Adipose tissue (tissue), 3 donors: ENCODE results near the gene NT5C1A. TPM values are rescaled to one million over a fixed set of nuclear protein-coding genes. Genes with fewer than 3 reads are reported as not detected.

ENCODE experiments used
- H3K27ac ChIP-seq: one replicate; pipeline ENCODE4 v1.5.1; 2013; ENCODE audit warnings: low read depth, low read length
- WGBS, 3 donors: extraction: QIAGEN DNeasy Blood & Tissue Kit; methylation state at CpG; one replicate each; pipeline ENCODE4 v1.1.7; 2013; 5-methylcytosine and 5-hydroxymethylcytosine counted together
- polyA plus RNA-seq, 3 donors: library from polyadenylated mRNA; stranded (reverse); fragments of 200-250 nt; gene quantifications; one replicate each; pipeline ENCODE4 v1.2.3, GENCODE V29; 2013
- donor health status: healthy with polysubstance abuse.
- donor health status: Bipolar disorder and iron deficiency.
- donor health status: healthy.

Gene NT5C1A
- polyA plus RNA-seq, 3 donors, result 0.06 to 0.40 TPM; not detected in 1

GRCh38 chr1:39691383-39692151 is 19.7 kb upstream of the NT5C1A start, which contains the start of gene HPCAL4:
Gene HPCAL4, minus strand, starts transcription at chr1:39691433. Its CDS starts 6,830 bp downstream, at chr1:39684603.
- no peak within 1 kb of the TSS for H3K27ac ChIP-seq

DNA sequence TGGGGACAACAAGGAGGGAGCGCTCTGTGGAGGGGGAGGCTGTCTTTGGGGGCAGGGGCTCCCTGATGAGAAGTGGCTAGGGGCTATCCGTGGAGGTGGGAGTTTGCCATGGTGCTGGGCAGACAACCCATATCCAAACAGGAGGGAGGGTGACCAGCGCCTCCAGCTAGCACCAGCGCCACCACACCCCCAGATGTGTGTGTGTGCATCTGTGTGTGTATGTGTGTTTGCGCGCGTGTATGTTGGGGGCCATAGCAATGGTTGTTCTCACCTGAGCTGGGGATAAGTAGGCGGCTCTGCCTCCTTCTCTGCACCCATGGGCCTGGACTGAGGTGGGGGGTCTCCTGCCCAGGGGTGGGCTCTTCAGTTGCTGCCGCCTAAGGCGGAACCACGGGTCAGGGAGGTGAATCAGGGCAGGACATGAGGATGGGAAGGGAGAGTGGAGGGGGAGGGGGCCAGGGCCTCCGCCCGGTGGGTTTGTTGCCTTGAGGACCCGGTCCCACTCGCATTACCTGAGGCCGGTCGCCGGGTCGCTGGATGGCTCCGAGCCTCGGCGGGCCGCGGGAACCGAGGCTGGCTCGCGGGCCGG is 19.0 kb upstream of the NT5C1A start:
- WGBS, 3 donors, result 12 to 20% (median 15%) methylated on average over 25 to 28 of the region's 28 CpGs

More at GRCh38 chr1:39691383-39692151, 19.7 kb upstream of the NT5C1A start, which contains the start of gene HPCAL4:
- 2 to 4% (median 2%) methylated on average over 43 to 47 of the region's 47 CpGs for WGBS, 3 donors

GRCh38 chr1:39690225-39690624 is 18.3 kb upstream of the NT5C1A start:
- no peak overlapping the region for H3K27ac ChIP-seq
- 32 to 60% (median 43%) methylated on average over 2 of the region's 2 CpGs for WGBS, 3 donors

More for the DNA sequence above, 19.0 kb upstream of the NT5C1A start:
- no peak overlapping the region for H3K27ac ChIP-seq

DNA sequence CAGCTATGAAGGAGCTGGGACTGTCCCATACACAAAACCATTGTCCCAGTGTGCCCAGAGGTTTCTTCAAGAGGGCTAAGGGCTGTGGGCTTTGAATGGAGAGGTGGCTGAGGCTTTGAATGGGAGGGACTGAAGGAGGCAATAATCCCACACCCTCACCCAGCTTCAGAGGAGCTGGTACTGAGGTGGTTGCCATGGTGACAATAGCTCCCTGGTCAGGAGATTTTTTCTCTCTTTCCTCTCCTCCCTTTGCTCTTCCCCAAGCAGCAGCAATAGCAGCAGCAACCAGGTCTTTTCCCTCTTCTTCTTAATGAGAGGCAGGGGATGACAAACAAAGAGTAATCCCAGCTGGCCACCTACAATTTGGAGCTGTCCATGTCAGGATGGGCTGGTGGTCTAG is 17.7 kb upstream of the NT5C1A start:
- H3K27ac ChIP-seq, result no peak overlapping the region

DNA sequence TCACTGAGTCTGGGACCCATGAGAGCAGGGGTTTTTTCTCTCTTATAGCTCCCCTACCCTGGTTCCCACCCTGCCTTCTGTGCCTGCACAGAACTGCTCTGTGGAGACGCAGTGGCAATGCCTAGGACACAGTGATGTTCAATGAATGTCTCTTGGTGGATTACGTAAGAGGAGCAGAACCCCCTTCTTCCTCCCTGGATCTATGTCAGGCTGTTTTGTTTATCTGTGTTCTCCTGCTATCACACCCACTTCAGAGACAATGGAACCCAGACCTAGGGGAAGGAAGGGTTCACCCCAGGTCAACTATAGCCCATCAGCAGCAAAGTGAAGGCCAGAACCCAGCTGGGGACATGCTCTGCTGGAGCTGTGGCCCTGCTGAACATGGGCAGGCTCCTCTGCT is 17.3 kb upstream of the NT5C1A start:
- no peak overlapping the region for H3K27ac ChIP-seq
- WGBS, 3 donors, result 65 to 85% (median 70%) methylated on average over 2 of the region's 2 CpGs

DNA sequence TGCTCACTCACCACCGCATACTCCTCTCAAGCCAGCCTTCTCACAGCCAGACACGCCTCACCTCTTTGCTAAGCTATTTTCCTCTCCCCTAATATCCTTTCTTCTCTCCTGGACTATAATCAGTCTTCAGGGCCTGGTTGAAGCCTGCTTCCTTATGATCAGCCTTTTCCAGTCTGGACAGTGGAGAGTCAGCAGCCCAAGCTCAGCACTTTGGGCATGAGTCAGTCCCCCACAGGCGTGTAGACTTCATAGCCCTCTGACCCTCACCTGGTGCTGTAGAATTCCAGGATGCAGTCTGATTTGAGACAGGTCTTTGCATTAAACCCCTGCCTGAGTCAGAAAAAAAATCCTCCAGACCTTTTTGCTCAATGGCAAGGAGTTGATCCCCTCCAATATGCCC is 16.8 kb upstream of the NT5C1A start:
- WGBS, 3 donors, result 73 to 84% (median 74%) methylated on average over 3 of the region's 3 CpGs
- no peak overlapping the region for H3K27ac ChIP-seq

GRCh38 chr1:39687243-39687642 is 15.3 kb upstream of the NT5C1A start:
- no peak overlapping the region for H3K27ac ChIP-seq
- 53 to 68% (median 61%) methylated on average over 2 of the region's 2 CpGs for WGBS, 3 donors

DNA sequence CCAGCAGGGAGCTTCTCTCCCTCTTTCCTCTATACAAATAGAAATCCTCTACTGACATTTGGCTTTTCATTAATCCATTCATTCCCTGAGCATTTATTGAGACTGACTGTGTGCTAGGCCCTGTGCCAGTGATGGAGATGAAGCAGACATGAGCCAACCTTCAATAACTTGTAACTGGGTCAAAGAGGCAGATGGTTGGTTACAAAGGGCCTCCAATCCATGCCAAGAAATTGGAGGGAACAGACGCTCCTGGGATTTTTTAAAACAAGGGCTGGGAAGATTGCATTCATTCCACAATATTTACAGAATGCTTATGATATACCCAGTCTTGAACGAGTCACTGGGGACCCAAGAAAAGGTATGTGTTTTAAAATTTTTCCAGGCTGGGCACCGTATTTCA is 13.2 kb upstream of the NT5C1A start:
- WGBS, 3 donors, result 83 to 88% (median 84%) methylated on average over 3 of the region's 3 CpGs

GRCh38 chr1:39684313-39684664 is 12.4 kb upstream of the NT5C1A start:
- H3K27ac ChIP-seq, result no peak overlapping the region
- WGBS, 3 donors, result 48 to 79% (median 73%) methylated on average over 10 to 13 of the region's 13 CpGs

More for the DNA sequence above, 13.2 kb upstream of the NT5C1A start:
- H3K27ac ChIP-seq, result no peak overlapping the region

GRCh38 chr1:39683591-39684312 is 11.8 kb upstream of the NT5C1A start:
- H3K27ac ChIP-seq, result no peak overlapping the region
- 19 to 24% (median 20%) methylated on average over 49 to 62 of the region's 62 CpGs for WGBS, 3 donors

DNA sequence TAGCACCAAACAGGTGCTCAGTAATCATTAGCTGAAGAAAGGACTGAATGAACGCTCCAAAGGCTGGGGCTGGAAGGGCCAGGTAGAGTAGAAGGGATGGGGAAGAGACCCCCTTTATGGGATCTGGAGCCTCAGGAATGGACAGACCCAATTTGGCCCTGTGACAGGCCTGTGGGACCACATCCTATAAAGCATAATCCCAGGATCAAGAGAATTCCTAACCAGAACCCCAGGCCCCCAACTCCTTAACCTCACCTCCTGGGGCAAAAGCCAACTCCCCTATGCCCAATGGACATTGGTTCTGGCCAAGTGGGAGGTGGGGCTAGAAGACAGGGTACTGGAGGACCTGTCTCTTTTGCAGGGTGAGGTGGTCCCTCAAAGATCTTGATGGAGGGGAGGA is 10.1 kb upstream of the NT5C1A start:
- 70 to 95% (median 85%) methylated on average over 1 of the region's 1 CpG for WGBS, 3 donors
- H3K27ac ChIP-seq, result no peak overlapping the region

DNA sequence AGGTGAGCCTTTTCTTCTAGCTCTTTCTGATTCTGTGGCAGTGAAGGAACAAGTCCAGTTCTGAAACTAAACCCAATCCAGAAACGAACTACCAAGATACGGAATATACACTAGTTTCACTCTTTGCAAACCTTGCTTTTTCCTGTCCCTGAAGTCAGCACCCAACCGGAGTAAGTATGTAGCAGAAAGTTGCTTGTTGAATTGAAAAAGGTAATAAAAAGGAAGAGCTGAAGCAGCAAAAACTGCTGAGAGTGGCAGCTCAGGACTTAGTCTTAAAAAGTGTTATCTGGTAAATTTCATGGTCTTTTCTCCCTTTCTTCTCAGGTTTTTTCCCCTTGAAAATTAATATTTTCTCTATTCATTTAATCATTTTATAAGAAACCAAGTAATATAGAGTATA is 9.4 kb upstream of the NT5C1A start:
- 75 to 85% (median 76%) methylated on average over 3 of the region's 3 CpGs for WGBS, 3 donors

GRCh38 chr1:39680751-39681150 is 8.8 kb upstream of the NT5C1A start:
- 53 to 70% (median 68%) methylated on average over 4 of the region's 4 CpGs for WGBS, 3 donors
- no peak overlapping the region for H3K27ac ChIP-seq

More for the DNA sequence above, 9.4 kb upstream of the NT5C1A start:
- H3K27ac ChIP-seq, result no peak overlapping the region

DNA sequence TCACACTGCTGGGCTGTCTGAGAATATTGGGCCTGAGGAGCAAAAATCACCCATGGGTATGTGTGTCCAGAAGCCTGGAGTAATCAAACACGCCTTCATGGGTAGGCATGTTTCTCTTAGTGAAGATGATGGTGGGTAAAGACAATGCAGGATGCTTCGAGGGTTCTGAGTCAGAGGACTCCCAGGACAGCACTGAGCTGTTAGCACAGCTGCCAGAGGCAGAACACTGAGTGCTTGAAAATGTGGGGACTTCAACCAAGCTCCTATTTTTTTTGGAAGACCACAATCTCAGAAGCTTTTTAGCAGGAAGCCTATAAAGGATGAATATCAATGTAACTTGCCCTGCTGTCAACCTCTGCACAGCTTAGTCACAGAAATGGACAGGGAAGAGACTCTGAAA is 7.9 kb upstream of the NT5C1A start:
- no peak overlapping the region for H3K27ac ChIP-seq
- whole genome bisulfite sequencing, 3 donors, result 58 to 78% (median 77%) methylated on average over 2 of the region's 2 CpGs

- no peak overlapping the region for H3K27ac ChIP-seq
- 70 to 80% (median 73%) methylated on average over 2 of the region's 2 CpGs for WGBS, 3 donors
Observed at GRCh38 chr1:39678889-39679288, 7.0 kb upstream of the NT5C1A start.

GRCh38 chr1:39677645-39678044 is 5.7 kb upstream of the NT5C1A start:
- 81 to 90% (median 86%) methylated on average over 4 of the region's 4 CpGs for WGBS, 3 donors
- H3K27ac ChIP-seq, result no peak overlapping the region

DNA sequence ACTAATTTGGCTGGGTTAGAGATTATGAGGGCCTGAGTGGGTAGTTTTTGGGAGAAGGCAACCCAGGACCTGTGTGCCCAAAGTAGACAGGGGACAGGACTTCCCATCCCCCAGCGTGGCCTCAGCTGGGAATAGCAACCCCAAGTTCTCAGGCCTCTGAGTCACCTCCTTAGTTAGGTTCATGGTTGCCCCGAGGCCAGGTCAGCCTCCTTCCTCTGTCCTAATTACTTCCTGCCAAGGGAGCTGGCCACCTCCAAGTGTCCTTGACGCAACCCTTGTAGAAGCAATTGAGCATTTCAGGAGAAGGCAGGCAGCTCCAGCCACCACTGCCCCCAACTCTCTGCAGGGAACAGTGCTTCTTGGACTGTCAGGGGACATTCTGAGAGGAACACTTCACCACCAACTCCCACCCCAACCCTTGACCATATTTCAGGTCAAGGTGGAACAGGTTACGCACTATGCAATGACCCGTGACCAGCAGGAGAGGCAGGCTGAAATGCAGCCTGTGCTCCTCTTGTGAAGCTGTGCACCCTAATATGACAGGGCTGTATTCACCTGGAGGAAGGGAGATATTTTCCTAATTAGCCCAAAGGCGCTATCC is 5.1 kb upstream of the NT5C1A start:
- H3K27ac ChIP-seq, result no peak overlapping the region

GRCh38 chr1:39675220-39675619 is 3.3 kb upstream of the NT5C1A start:
- H3K27ac ChIP-seq, result no peak overlapping the region
- 83 to 100% (median 100%) methylated on average over 1 of the region's 1 CpG for WGBS, 3 donors

More for the DNA sequence above, 5.1 kb upstream of the NT5C1A start:
- 76 to 91% (median 80%) methylated on average over 6 of the region's 6 CpGs for WGBS, 3 donors

DNA sequence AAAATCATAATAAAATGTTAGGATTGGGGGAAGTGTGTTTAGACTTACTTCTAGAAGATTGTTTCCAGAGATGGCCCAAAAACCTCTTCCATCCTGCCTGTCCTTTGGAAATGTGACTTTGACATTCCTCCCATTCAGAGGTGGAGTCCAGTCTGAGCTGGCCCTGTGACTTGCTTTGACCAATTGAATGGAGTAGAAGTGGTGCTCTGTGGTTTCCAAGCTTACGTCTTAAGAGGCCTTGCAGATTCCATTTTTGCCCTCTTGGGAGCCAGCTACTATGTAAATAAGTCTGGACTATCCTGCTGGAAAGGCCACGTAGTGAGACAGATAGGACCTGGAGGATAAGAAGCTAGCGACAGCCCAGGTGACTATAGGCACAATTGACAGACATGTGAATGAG is 1.3 kb upstream of the NT5C1A start:
- no peak overlapping the region for H3K27ac ChIP-seq
- WGBS, 3 donors, result 80 to 88% (median 86%) methylated on average over 3 of the region's 3 CpGs
